NCI-H2196 treated with DMSO at 0.1 percent for 48 hours (cell line): ENCODE measurements around the gene IDUA.
"Not testable (repeated sequence)": the region's sequence is repeated elsewhere in the genome, so short reads cannot be mapped to it uniquely, and the experiment has no call there.

Experiments
- DNase-seq: peaks from one replicate; lab custom pipeline; 2025; ENCODE audit not compliant: unreplicated experiment; lab: John Stamatoyannopoulos, UW

Gene IDUA

DNA sequence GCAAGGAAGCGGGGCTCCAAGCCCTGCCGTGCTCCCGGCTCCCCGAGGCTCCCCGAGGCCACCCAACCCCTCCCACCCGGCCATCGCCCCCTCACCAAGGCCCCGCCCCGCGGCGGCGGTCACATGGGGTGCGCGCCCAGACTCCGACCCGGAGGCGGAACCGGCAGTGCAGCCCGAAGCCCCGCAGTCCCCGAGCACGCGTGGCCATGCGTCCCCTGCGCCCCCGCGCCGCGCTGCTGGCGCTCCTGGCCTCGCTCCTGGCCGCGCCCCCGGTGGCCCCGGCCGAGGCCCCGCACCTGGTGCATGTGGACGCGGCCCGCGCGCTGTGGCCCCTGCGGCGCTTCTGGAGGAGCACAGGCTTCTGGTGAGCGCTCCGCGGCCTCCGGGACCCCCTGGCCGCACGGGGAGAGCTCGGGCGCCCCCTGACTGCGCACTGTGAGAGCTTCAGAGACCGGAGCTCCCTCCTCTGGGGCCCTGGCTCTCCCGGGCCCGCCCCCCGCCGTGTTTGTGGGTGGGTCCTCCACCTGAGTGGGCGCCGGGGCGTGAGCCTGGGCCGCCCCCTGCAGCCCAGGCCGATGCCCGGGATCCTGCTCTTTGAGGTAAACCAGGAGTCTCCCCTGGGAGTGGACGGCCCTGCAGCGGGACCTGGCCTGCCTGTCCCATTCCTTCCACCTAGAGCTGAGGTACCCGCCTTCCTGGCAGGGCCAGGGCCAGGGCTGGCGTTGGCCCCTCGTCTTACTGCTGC lies at the start of gene IDUA:
Gene IDUA, plus strand, starts transcription at position 166 of the 745 bp plus-strand sequence. Its CDS starts 41 bp downstream, at position 207.
- peak; percentile 10 for DNase-seq

DNA sequence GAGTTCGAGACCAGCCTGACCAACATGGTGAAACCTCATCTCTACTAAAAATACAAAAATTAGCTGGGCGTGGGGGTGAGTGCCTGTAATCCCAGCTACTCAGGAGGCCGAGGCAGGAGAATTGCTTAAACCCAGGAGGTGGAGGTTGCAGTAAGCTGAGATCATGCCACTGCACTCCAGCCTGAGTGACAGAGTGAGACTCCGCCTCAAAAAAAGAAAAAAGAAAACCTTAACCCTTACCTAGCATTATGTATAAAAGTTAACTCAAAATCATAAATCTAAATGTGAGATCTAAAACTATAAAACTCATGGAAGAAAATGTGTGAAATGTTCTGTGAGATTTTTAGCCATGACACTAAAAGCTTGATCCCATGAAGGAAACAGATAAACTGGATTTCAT lies 47.3 kb upstream of the IDUA start:
- not testable (repeated sequence) for DNase-seq

DNA sequence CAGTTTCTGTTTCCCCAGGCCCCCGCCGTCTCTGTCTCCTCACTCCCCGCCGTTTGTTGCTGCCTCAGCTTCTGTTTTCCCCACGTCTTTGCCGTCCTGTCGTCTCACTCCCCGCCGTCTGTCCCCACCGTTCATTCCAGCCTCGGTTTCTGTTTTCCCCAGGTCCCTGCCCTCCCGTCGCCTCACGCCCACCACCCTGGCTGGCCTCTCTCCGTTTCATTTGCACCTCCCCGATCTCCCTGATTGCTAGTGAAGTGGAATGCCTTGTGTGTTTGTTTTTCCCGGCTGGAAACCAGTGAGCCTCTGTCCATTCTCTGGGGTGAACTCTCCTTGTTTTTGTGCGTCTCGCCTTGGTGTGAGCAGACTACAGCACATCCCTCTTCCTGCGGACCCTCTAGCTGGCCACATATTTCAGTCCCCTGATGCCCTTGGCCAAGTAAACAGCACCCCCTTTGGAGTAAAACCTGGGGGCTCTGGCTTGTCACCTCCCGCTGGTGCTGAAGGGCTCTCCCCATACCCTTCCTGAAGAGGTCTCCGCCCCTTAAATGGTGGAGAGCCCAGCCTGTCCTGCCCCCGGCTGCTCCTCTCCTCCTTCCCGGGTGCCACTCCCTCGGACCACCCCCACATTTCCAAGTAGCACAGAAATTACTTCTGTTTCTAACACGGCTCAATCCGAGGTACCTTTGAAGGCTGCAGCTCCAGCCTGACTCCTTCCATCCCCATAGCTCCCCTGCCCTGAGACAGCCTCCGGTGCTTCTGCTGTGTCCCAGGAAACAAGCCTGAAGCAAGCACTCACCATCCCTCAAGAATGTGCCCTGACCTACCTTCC lies 41.4 kb upstream of the IDUA start:
- no peak for DNase-seq

DNA sequence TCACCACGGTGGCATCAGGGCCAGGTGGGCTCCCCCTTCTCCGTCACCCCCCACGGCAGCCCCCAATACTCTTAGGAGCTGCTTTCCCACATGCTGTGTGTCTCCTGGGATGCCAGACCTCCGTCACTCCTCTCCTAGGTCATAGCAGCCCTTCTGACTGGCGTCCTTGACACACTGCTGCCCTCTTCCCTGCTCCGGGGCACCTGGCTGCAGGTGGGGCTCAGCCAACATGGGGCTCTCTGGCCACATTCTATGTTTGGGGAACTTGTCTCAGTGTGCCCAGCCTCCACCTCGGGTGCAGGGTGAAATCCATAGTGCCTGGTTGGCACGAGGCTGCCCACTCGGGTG lies 40.8 kb upstream of the IDUA start:
- DNase-seq, result no peak

DNA sequence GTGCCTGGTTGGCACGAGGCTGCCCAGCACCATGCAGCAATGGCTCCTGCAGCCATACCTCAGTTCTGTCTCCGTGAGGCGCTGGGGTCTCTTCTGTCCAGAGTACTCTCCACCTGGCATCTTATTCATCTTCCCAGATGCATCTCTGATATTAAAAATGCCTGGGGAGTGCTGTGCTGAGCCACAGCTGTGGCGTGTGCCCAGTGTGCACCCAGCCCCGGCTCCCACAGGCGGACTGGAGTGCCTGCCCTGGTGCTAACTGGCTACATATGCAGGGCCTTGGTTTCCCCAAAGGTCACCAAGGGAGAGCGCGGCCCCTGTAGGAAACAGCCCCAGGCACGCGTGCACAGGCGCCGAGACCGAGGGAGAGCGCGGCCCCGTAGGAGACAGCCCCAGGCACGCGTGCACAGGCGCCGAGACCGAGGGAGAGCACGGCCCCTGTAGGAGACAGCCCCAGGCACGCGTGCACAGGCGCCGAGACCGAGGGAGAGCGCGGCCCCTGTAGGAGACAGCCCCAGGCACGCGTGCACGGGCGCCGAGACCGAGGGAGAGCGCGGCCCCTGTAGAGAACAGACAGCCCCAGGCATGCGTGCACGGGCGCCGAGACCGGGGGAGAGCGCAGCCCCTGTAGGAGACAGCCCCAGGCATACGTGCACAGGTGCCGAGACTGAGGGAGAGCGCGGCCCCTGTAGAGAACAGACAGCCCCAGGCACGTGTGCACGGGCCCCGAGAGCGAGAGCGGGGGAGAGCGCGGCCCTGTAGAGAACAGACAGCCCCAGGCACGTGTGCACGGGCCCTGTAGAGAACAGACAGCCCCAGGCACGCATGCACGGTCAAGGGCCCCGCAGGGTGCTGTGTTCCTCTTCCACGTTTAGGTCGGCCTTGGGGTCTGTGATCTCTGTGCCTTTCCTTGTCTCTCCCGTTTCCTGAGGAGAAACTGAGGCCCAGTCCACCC lies 40.0 kb upstream of the IDUA start:
- no peak for DNase-seq

DNA sequence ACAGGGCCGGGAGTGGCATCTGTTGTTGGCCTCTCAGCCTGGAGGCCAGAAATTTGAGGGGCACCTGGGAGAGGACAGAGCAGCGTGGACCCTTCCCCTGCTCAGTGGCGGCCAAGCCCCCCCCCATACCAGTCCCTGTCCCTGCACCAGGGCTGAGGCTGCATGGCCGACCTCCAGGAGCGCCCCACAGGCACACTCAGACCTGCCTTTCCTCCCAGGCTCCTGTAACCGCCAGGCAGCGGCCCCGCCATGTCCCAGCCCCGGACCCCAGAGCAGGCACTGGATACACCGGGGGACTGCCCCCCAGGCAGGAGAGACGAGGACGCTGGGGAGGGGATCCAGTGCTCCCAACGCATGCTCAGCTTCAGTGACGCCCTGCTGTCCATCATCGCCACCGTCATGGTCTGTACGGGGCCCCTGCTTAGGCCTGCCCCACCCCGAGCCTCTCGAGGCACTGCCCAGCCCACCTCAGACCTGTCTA lies 39.3 kb upstream of the IDUA start:
- no peak for DNase-seq

DNA sequence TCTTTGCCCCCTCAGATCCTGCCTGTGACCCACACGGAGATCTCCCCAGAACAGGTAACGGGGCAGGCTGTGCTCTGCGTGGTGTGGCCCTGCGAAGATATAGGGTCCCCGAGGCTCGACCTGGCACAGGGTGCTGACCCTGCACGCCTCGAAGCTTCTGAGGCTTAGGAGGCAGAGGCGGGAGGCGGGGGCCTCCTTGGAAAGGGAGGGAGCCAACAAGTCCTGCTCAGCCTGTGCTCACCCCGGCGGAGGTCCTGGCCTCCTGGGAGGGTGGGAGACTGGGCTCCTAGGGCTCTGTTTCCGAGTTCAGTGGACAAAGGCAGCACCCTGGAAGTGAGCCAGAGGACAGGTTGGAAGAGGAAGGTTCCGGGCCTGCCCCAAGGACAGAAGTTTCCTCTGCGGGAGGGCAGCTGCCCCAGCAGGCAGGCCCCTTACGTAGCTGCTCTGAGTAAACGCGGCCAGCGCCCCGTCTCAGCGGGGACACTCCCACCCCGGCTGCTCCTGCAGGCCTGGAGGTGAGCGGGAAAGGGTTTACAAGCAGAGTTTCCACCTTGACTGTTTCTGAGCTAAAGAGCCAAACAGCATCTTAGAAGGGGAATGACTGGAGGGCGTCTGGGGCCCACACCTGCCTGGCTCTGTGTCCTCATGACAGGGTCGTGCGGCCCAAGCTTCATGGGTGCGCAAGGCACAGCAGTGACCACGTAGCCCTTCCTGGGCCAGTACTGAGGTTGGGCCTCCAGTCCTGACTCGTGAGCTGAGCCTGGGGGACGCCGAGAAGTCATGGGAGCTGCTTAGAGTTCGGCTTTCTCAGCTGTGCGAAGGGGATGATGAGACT lies 38.5 kb upstream of the IDUA start:
- no peak for DNase-seq

DNA sequence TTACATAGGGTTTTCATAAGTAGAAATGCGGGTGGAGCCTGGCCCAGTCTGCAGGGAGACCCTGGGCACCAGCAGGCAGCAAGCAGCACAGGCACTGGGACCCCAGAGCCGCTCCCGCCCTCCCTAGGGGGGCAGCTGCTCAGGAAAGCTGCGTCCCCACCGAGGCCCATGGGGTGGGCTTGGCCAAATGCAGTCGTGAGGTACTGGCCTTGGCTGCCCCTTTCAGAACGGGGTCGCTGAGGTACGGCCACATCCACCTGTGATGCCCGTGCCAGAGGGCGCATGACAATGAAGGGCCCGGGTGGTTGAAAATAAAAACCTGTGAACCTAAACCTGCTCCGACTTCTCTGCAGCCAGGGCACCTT lies 37.9 kb upstream of the IDUA start:
- DNase-seq, result no peak

DNA sequence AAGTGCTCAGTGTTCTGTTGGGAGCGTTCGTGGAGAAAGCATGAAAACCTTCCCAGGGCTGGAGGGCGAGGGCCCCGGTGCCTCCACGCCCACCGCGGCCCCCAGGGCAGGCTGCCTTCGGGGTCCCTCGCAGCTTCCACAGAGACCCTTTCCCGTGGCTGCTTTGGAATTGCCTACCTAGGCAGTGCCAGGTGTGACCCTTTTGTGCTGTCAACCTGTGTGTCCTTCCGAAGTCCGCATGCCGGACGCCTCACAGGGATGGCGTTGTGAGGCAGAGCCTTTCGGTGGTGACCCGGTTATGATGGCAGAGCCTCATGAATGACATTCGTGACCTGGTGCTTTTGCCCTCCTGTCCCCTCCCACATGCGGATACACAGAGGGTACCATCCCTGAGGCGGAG lies 37.2 kb upstream of the IDUA start:
- DNase-seq, result no peak

DNA sequence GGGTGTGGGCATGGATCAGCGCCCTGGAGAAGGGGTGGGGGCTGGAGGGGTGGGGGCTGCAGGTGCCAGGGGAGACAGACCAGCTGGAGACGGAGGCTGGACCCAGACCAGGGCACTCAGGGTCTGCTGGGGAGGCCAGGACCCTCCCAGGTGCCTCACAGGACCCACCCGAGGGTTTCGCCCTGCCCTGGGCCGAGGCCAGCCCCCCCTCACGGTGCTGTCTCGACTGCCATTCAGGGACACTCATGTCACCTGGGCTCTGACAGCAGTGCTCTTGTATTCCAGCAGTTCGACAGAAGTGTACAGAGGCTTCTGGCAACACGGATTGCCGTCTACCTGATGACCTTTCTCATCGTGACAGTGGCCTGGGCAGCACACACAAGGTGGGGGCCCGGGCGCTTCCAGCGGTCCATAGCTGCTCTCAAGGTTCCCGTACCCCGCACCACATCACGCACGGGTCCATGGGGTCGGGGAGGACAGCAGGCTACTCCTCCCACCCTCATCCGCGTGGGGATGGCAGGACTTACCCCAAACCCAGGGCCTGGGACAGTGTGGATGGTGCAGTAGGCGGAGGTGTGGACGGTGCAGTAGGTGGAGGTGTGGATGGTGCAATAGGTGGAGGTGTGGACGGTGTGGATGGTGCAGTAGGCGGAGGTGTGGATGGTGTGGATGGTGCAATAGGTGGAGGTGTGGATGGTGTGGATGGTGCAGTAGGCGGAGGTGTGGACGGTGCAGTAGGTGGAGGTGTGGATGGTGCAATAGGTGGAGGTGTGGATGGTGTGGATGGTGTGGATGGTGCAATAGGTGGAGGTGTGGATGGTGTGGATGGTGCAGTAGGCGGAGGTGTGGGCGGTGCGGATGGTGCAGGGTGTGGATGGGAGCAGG lies 36.5 kb upstream of the IDUA start:
- no peak for DNase-seq

DNA sequence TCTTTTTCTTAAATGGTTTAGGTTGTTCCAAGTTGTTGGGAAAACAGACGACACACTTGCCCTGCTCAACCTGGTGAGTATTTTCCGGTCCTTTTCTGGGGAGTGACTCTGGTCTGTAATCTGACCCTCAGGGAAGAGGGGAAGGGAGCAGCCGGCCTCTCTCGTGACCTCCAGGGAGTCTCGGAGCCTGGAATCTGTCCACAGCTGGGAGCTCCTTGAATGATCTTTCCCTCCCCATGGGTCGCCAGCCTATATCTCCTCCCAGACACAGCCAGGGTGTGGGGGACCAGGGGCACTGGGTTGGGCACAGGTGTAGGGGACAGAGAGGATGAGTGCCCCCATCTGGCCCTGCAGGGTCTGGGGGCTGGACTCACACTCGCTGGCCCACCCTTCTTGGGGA lies 35.7 kb upstream of the IDUA start:
- no peak for DNase-seq

DNA sequence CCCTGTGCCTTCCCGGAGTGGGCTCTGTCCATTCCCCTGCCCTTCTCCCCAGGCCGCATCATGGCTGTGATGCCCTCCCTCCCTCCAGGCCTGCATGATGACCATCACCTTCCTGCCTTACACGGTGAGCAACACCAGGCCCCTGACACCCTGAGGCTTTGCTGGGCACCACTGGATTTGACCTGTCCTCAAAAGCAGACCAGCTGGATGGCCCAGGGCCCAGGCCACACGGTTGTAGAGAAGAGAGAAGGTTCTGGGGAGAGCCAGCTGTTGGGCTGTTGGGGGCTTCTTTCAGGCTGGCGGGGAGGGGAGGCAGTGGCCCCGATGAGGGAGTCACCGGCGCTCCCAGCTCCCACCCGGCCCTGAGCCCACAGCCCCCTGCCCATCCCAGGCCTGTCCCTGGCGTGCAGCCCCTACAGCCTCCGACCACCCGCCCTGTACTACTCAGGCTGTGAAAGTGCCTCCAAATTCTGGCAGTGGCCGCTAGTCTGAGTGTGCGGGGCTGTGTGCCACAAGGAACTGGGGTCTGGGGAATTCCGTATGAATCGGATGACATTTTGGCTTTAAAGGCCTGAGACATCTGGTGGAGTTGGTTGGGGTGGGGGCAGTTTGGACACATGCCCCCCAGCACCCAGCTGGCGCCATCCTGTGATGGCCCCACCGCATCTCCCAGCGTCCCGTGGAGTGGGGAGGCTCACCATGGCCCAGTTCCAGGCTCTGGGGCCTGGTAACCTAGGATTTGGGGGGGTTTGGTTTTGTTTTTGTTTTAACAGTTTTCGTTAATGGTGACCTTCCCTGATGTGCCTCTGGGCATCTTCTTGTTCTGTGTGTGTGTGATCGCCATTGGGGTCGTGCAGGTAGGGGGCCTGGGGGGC lies 35.0 kb upstream of the IDUA start:
- DNase-seq, result no peak

DNA sequence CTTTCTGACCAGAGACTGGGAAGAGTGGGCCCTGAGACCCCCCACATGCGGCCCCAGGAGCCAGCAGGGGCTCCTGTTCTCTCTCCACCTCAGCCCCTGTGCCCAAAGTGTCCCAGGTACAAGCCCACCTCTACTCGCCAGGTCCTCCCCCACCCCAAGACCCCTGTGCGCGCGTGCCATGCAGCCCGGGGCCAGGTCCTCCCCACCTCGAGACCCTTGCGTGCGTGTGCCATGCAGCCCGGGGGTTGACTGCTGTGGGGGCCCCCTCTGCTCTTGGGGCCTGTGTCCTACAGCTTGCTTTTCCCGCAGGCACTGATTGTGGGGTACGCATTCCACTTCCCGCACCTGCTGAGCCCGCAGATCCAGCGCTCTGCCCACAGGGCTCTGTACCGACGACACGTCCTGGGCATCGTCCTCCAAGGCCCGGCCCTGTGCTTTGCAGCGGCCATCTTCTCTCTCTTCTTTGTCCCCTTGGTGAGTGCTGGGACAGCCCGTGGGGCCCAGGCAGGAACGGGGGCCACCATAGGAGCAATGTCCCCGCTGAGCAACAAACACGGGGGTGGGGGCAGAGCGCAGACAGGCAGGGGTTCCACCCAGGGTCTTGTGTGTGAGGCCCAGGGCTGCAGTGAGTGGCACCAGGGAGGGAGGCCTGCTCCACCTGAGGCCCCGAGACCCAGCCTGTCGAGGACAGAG lies 33.8 kb upstream of the IDUA start:
- no peak for DNase-seq

DNA sequence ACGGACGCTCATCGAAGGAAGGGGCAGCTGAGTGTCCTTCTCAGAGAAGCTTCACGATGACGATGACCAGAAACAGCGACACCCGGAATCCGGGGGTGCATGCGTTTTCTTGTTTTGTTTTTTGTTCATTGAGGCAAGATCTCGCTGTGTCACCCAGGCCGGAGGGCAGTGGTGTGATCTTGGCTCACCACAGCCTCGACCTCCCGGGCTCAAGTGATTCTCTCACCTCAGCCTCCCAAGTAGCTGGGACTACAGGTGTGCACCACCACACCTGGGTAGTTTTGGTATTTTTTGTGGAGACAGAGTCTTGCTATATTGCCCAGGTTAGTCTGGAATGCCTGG lies 33.3 kb upstream of the IDUA start:
- no peak for DNase-seq

DNA sequence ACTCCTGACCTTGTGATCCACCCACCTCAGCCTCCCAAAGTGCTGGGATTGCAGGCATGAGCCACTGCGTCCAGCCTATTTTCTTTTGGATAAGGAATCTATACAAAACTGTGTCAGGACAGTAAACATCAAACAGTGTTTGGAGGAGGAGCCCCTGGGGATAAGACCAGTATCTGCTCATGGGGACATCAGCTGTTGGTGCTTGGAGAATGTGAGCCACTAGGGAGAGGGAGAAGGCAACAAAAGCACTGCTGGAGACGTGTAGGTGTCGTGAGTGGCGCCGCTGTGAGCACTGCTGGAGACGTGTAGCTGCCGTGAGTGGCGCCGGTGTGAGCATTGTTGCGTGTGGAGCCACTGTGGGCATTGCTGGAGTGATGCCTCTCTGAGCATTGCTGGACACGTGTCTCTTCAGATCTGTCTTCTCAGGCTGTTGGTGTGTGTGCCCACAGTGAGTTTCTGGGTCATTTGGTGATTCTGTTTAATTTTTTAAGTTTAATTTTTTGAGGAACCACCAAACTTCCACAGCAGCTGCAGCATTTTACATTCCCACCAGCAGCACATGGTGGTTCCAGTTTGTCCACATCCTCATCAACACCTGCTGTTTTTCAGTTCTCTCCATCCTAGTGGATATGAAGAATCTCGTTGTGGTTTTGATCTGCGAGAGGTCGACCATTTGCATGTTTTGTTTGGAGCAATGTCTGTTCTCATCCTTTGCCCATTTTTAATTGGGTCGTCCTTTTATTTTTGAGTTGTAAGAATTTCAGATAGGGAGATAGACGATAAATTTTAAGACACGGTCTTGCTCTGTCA lies 32.4 kb upstream of the IDUA start:
- no peak for DNase-seq

DNA sequence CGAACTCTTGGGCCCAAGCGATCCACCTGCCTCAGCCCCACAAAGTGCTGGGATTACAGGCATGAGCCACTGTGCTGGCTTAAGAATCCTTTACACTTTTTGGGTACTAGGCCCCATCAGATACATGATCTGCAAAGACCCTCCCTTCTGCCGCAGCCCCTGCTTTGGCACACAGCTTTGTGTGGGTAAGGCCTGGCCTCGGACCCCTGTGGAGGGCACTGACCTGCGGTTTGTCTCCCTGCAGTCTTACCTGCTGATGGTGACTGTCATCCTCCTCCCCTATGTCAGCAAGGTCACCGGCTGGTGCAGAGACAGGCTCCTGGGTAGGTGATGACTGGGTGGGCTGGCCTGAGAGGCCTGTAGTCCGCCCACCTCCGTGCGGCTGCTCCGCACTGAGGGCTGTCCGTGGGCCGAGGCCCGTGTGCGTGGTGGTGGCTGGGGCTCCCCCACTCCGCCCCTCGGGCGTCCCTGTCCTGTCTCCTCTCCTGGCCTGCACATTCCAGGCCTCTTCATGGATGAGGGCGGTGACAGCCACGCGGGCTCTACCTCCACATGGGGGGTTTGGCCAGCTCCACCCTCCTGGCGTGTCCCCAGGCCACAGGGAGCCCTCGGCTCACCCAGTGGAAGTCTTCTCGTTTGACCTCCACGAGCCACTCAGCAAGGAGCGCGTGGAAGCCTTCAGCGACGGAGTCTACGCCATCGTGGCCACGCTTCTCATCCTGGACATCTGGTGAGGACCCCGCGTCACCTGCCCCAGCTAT lies 31.5 kb upstream of the IDUA start:
- no peak for DNase-seq
